C4-2B (cell line): ENCODE data around the gene BABAM2.

ENCODE experiments used
- H3K27ac ChIP-seq: fragments of 450-650 bp; 2 replicates; pipeline ENCODE4 v1.5.1; 2017
- CTCF ChIP-seq: fragments of 450-650 bp; conservative IDR thresholded peaks from 2 replicates; pipeline ENCODE4 v1.5.1; 2017; ENCODE audit warnings: mild to moderate bottlenecking
- ZFX ChIP-seq: fragments of 450-650 bp; IDR thresholded peaks from 2 replicates; pipeline ENCODE4 v1.6.1; 2017

BABAM2 gene

GRCh38 chr2:28263690-28264089 lies 373.2 kb downstream of the BABAM2 start:
- no peak for TF ChIP-seq CTCF
- TF ChIP-seq ZFX = no peak
- no peak overlapping the region for H3K27ac ChIP-seq

GRCh38 chr2:28267282-28267681 lies 376.8 kb downstream of the BABAM2 start:
- H3K27ac ChIP-seq = peak overlapping the region; percentile 33; the same call in 1 of the 2 replicates

GRCh38 chr2:28268386-28268785 lies 377.9 kb downstream of the BABAM2 start:
- no peak for TF ChIP-seq CTCF
- TF ChIP-seq ZFX = no peak
- peak overlapping the region; percentile 68; the same call in 1 of the 2 replicates for H3K27ac ChIP-seq

More at GRCh38 chr2:28267282-28267681, 376.8 kb downstream of the BABAM2 start:
- no peak for TF ChIP-seq CTCF
- no peak for TF ChIP-seq ZFX

GRCh38 chr2:28269019-28269784 lies 378.7 kb downstream of the BABAM2 start:
- peak overlapping the region; percentile 68; the same call in 1 of the 2 replicates for H3K27ac ChIP-seq
- TF ChIP-seq CTCF = no peak
- TF ChIP-seq ZFX = no peak

- TF ChIP-seq CTCF (no peak), ZFX (no peak)
- H3K27ac ChIP-seq = peak overlapping the region; percentile 75
Observed at GRCh38 chr2:28270456-28271152, 380.1 kb downstream of the BABAM2 start.

GRCh38 chr2:28271231-28271918 lies 380.8 kb downstream of the BABAM2 start:
- TF ChIP-seq CTCF = no peak
- no peak for TF ChIP-seq ZFX
- H3K27ac ChIP-seq = peak overlapping the region; percentile 75; the same call in 1 of the 2 replicates

GRCh38 chr2:28271919-28272250 lies 381.4 kb downstream of the BABAM2 start:
- TF ChIP-seq ZFX (no peak), CTCF (no peak)

More at GRCh38 chr2:28271919-28272250, 381.4 kb downstream of the BABAM2 start:
- no peak overlapping the region for H3K27ac ChIP-seq
